HCT116 (cell line): Measurements from ENCODE around the gene DCUN1D1. TPM values are rescaled to one million over a fixed set of nuclear protein-coding genes. Genes with fewer than 3 reads are reported as not detected.

Experiments used
- ATAC-seq: fragments of 200-7000 bp; cut with Tn5 transposase; 2 replicates; pipeline ENCODE4 v1.9.1; 2020; ENCODE audit warnings: mild to moderate bottlenecking, moderate library complexity
- BruUV-seq: library from RNA; stranded (reverse); fragments of 400-500 nt; replicated peaks from 2 replicates; lab custom pipeline; 2021; lab: Mats Ljungman, UMichigan
- CTCF ChIA-PET: fragments of 300-600 bp; sonication (Branson Sonifier 250); formaldehyde crosslinking; loops from one replicate; lab custom pipeline; 2021; ENCODE audit warnings: antibody characterized with exemption; lab: Charles Lee
- POLR2A ChIA-PET: fragments of 300-600, 350-600 bp; sonication (Branson Sonifier 250); formaldehyde crosslinking; loops from one replicate; lab custom pipeline; 2021; ENCODE audit warnings: antibody characterized with exemption; lab: Charles Lee
- RAD21 ChIA-PET, 2 experiments: fragments of 300-600 bp; sonication (Branson Sonifier 250); formaldehyde crosslinking; loops; one replicate each; lab custom pipeline; 2023; ENCODE audit warnings: low total read pairs in 2 of 2; ENCODE audit not compliant: uncharacterized antibody in 2 of 2, unreplicated experiment in 2 of 2, low non-redundant PET in 1 of 2; lab: Charles Lee
- DNase-seq: peaks from one replicate; pipeline ENCODE4 v3.0.0-alpha.2; 2010; ENCODE audit warnings: low read depth, low spot score
- H2AFZ ChIP-seq: fragments of 200-600 bp; shearing (Covaris generic), sonication (generic); 2 replicates; pipeline ENCODE4 v1.6.1; 2017; ENCODE audit warnings: low read depth, mixed run types, mixed read lengths, antibody characterized with exemption, low read length; ENCODE audit not compliant: poor library complexity, severe bottlenecking
- H3K27ac ChIP-seq: 2 replicates; pipeline ENCODE4 v1.5.1; 2012; ENCODE audit warnings: low read depth, low read length
- H3K27me3 ChIP-seq: fragments of 200-600 bp; sonication (generic); 2 replicates; pipeline ENCODE4 v1.6.1; 2016; ENCODE audit warnings: mixed run types, low read length, mixed read lengths; ENCODE audit not compliant: insufficient read depth
- H3K36me3 ChIP-seq, 2 experiments: fragments of 200-500 bp in 1 of 2; fragments of 200-600 bp in 1 of 2; sonication (Bioruptor generic) in 1 of 2; sonication (generic) in 1 of 2; 2 replicates each; pipeline versions ENCODE4 v1.5.1 to v1.6.1; 2014 to 2016; ENCODE audit warnings: low read length in 2 of 2, inconsistent platforms in 1 of 2, mixed read lengths in 1 of 2, mixed run types in 1 of 2; ENCODE audit not compliant: insufficient read depth in 2 of 2, control insufficient read depth in 1 of 2
- H3K4me1 ChIP-seq, 2 experiments: fragments of 200-600 bp in 1 of 2; sonication (generic) in 1 of 2; 2 replicates each; pipeline versions ENCODE4 v1.5.1 to v1.6.1; 2012 to 2017; ENCODE audit warnings: low read length in 2 of 2, inconsistent platforms in 1 of 2, mild to moderate bottlenecking in 1 of 2, mixed read lengths in 1 of 2, mixed run types in 1 of 2, moderate library complexity in 1 of 2; ENCODE audit not compliant: insufficient read depth in 2 of 2, control insufficient read depth in 1 of 2
- H3K4me2 ChIP-seq: fragments of 200-600 bp; sonication (generic); 2 replicates; pipeline ENCODE4 v1.6.1; 2017; ENCODE audit warnings: mixed run types, low read length, mixed read lengths
- H3K4me3 ChIP-seq, 2 experiments: fragments of 200-600 bp in 1 of 2; sonication (generic) in 1 of 2; replicated peaks in 1 of 2; 2 replicates each; pipeline ENCODE4 v1.5.1; 2011 to 2016; ENCODE audit warnings: low read length in 2 of 2, control low read depth in 1 of 2, low read depth in 1 of 2, mild to moderate bottlenecking in 1 of 2, mixed read lengths in 1 of 2, mixed run types in 1 of 2
- H3K79me2 ChIP-seq: fragments of 200-600 bp; sonication (generic); 2 replicates; pipeline ENCODE4 v1.6.1; 2017; ENCODE audit warnings: mild to moderate bottlenecking, mixed run types, low read length, moderate library complexity, mixed read lengths; ENCODE audit not compliant: insufficient read depth
- H3K9ac ChIP-seq: fragments of 200-600 bp; sonication (generic); 2 replicates; pipeline ENCODE4 v1.6.1; 2016; ENCODE audit warnings: low read length, mixed read lengths
- H3K9me2 ChIP-seq: fragments of 200-600 bp; sonication (generic), shearing (Covaris generic); 2 replicates; pipeline ENCODE4 v1.6.1; 2017; ENCODE audit warnings: mixed run types, mild to moderate bottlenecking, moderate library complexity; ENCODE audit not compliant: insufficient read depth
- H3K9me3 ChIP-seq, 2 experiments: fragments of 200-500 bp in 1 of 2; fragments of 200-600 bp in 1 of 2; sonication (Bioruptor generic) in 1 of 2; sonication (generic) in 1 of 2; 2 replicates each; pipeline ENCODE4 v1.6.1; 2014 to 2017; ENCODE audit warnings: low read length in 2 of 2, mixed read lengths in 2 of 2, inconsistent platforms in 1 of 2, low read depth in 1 of 2, mild to moderate bottlenecking in 1 of 2, mixed run types in 1 of 2, moderate library complexity in 1 of 2; ENCODE audit not compliant: control insufficient read depth in 1 of 2, insufficient read depth in 1 of 2
- H4K20me1 ChIP-seq: fragments of 200-600 bp; sonication (generic), shearing (Covaris generic); 2 replicates; pipeline ENCODE4 v1.6.1; 2017; ENCODE audit warnings: mixed run types, mild to moderate bottlenecking, moderate library complexity; ENCODE audit not compliant: insufficient read depth
- ATF3 ChIP-seq: IDR thresholded peaks from 2 replicates; pipeline ENCODE4 v1.6.1; 2012
- CBX3 ChIP-seq: IDR thresholded peaks from 2 replicates; pipeline ENCODE4 v1.6.1; 2012; ENCODE audit warnings: low read depth
- CEBPB ChIP-seq: IDR thresholded peaks from 2 replicates; pipeline ENCODE4 v1.6.1; 2012; ENCODE audit warnings: low read depth
- EGR1 ChIP-seq: IDR thresholded peaks from 2 replicates; pipeline ENCODE4 v1.6.1; 2012; ENCODE audit warnings: low read depth
- ELF1 ChIP-seq: IDR thresholded peaks from 2 replicates; pipeline ENCODE4 v1.6.1; 2012; ENCODE audit warnings: low read depth, borderline replicate concordance
- EZH2 ChIP-seq: fragments of 200-600 bp; sonication (generic); IDR thresholded peaks from 2 replicates; pipeline ENCODE4 v1.6.1; 2017; ENCODE audit warnings: antibody characterized with exemption, mixed run types
- EZH2phosphoT487 ChIP-seq: fragments of 200-600 bp; IDR thresholded peaks from 2 replicates; pipeline ENCODE4 v1.6.1; 2018; ENCODE audit warnings: antibody characterized with exemption, borderline replicate concordance
- FOSL1 ChIP-seq: IDR thresholded peaks from 2 replicates; pipeline ENCODE4 v1.6.1; 2012; ENCODE audit warnings: low read depth
- JUND ChIP-seq: IDR thresholded peaks from 2 replicates; pipeline ENCODE4 v1.6.1; 2012
- MAX ChIP-seq: IDR thresholded peaks from 2 replicates; pipeline ENCODE4 v1.6.1; 2012
- POLR2A ChIP-seq: IDR thresholded peaks from 2 replicates; pipeline ENCODE4 v1.7.0; 2011; ENCODE audit warnings: borderline replicate concordance; ENCODE audit not compliant: insufficient read depth, insufficient read length; ENCODE audit errors: extremely low read depth
- POLR2AphosphoS5 ChIP-seq: IDR thresholded peaks from 2 replicates; pipeline ENCODE4 v1.6.1; 2011; ENCODE audit warnings: mild to moderate bottlenecking, low read depth, low read length, moderate library complexity
- RAD21 ChIP-seq: IDR thresholded peaks from 2 replicates; pipeline ENCODE4 v1.6.1; 2012; ENCODE audit warnings: low read depth, mild to moderate bottlenecking
- SIN3A ChIP-seq: IDR thresholded peaks from 2 replicates; pipeline ENCODE4 v1.6.1; 2012; ENCODE audit warnings: low read depth
- SP1 ChIP-seq: IDR thresholded peaks from 2 replicates; pipeline ENCODE4 v1.6.1; 2012; ENCODE audit warnings: low read depth
- SRF ChIP-seq: IDR thresholded peaks from 2 replicates; pipeline ENCODE4 v1.6.1; 2012; ENCODE audit warnings: low read depth
- YY1 ChIP-seq: IDR thresholded peaks from 2 replicates; pipeline ENCODE4 v1.6.1; 2011; ENCODE audit warnings: low read length, low read depth, moderate library complexity, mild to moderate bottlenecking; ENCODE audit not compliant: insufficient replicate concordance; ENCODE audit errors: extremely low read depth
- ZNF274 ChIP-seq: fragments of 200-500 bp; sonication (Bioruptor generic); IDR thresholded peaks from 2 replicates; pipeline ENCODE4 v1.6.1; 2014; ENCODE audit warnings: mild to moderate bottlenecking, low read depth, low read length, inconsistent platforms
- intact Hi-C: fragments of 100-400 bp; cut with micrococcal nuclease; formaldehyde crosslinking; loops from 2 replicates; pipeline ENCODE4 v1.10.0; 2022
- total RNA-seq: library from RNA; stranded (reverse); gene quantifications from one replicate; pipeline ENCODE4 v1.2.1, GENCODE V29; 2021; ENCODE audit not compliant: unreplicated experiment

The DCUN1D1 gene
- total RNA-seq, 1 experiment from 2014 or later: 46.9 TPM

GRCh38 chr3:182983876-182984275, 3.5 kb upstream of the DCUN1D1 start:
- ChIA-PET CTCF (no interaction called here), POLR2A (interaction anchor here (1.0 kb wide), 1 partner anchor 17 kb away, joined by 3 read pairs; no protein-coding TSS in a partner anchor), RAD21 (no interaction called here)
- peaks cover 4% of the 10 kb centered on the region; the same call in 1 of the 2 replicates for H4K20me1 ChIP-seq
- no peaks in the 10 kb centered on the region for H3K9me2 ChIP-seq
- no TSS peak for BruUV-seq
- no peaks in the 10 kb centered on the region for H3K9me3 ChIP-seq
- no peaks in the 10 kb centered on the region for H3K27me3 ChIP-seq
- H3K4me2 ChIP-seq: no peak overlapping the region
- H2AFZ ChIP-seq: no peak overlapping the region
- peaks cover 2 to 12% of the 10 kb centered on the region in 2 experiments; a peak in 3 of 4 replicates for H3K4me1 ChIP-seq
- intact Hi-C loops: loop anchor here (10.0 kb wide), 1 partner anchor 111 kb away; the partner anchor contains the start of gene MCCC1
- no peak for DNase-seq
- no peak for TF ChIP-seq EZH2
- TF ChIP-seq POLR2A: no peak
- no peak for TF ChIP-seq SIN3A
- no peak for TF ChIP-seq JUND
- TF ChIP-seq EGR1: no peak
- no peak for TF ChIP-seq EZH2phosphoT487
- TF ChIP-seq POLR2AphosphoS5: no peak
- TF ChIP-seq ELF1: no peak
- TF ChIP-seq FOSL1: no peak
- TF ChIP-seq ZNF274: no peak
- TF ChIP-seq SP1: no peak
- TF ChIP-seq YY1: no peak
- no peak for TF ChIP-seq RAD21
- no peak for TF ChIP-seq MAX
- TF ChIP-seq ATF3: no peak
- TF ChIP-seq SRF: no peak
- TF ChIP-seq CBX3: no peak
- TF ChIP-seq CEBPB: no peak
- H3K27ac ChIP-seq: no peak overlapping the region
- no peak for ATAC-seq
- no peak overlapping the region for H3K4me3 ChIP-seq
- H3K36me3 ChIP-seq: no peaks in the 10 kb centered on the region
- no peak overlapping the region for H3K9ac ChIP-seq
- peaks cover 10% of the 10 kb centered on the region for H3K79me2 ChIP-seq
